22Rv1 (cell line): ENCODE data around the gene TSKU.

Source experiments
- CTCF ChIP-seq: fragments of 450-650 bp; IDR thresholded peaks from 2 replicates; pipeline ENCODE4 v1.5.1; 2017; ENCODE audit warnings: mild to moderate bottlenecking
- ZFX ChIP-seq: fragments of 450-650 bp; IDR thresholded peaks from 2 replicates; pipeline ENCODE4 v1.6.1; 2017; ENCODE audit warnings: antibody characterized with exemption, borderline replicate concordance

DNA sequence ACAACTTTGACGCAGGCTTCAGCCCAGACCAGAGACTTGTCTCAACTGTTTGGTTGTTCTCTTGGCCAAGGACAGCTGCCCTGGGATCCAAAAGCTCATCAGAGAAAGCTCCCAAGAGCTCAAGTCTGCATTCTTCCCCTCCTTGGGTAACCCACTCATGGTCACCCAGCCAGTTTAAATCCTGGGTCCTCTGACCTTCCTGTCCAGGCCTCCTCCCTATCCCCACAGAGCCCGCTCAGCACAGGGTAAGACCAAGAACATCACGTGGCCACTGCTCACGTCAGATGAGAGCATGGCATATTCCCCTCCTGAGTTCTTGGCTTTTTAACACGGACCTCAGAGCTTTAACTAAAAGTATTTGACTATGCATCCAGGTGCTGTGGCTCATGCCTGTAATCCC, 25.8 kb downstream of the TSKU start:
- TF ChIP-seq CTCF (no peak), ZFX (no peak)
